GM12801 (cell line): ENCODE results near the gene HOXB5.

ENCODE experiments used
- CTCF ChIP-seq: IDR thresholded peaks from one replicate; pipeline ENCODE4 v1.5.1; 2011; ENCODE audit warnings: control low read depth; ENCODE audit not compliant: insufficient read length; ENCODE audit errors: extremely low read depth

The HOXB5 gene

DNA sequence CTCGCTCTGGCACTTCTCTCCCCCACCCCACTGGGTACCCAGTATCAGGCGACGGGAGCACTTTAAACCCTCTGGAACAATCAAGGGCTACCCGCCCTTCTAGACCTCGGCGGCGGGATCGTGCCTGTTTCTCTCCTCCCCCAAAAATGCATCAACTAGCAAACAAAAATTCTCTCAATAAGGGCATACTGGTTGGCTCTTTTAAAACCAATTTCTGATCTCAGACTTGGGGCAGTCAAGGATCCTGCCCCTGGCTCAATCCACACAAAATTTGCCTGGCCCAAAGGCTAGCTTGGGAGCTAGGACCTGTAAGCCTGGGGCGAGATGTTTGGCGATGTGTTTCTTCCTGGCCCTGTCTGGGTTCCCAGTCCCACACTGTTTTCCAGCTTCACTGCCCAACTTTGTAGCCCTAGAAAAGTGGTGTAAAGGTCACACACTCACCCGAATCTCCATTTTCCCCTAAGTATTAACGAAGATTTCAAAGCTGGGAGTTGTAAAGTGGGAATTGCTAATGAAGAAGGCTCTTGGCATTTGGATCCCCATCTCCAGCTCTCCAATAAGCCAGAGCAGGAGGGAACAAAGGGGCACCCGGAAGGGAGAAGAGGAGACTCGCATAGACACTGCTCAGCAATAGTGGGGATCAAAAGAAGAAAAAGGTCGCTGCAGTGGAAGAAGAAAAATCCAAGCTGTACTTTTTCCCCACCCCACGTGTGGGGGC, 34.3 kb downstream of the HOXB5 start:
- no peak for TF ChIP-seq CTCF

GRCh38 chr17:48558831-48559121, 34.8 kb downstream of the HOXB5 start:
- no peak for TF ChIP-seq CTCF

DNA sequence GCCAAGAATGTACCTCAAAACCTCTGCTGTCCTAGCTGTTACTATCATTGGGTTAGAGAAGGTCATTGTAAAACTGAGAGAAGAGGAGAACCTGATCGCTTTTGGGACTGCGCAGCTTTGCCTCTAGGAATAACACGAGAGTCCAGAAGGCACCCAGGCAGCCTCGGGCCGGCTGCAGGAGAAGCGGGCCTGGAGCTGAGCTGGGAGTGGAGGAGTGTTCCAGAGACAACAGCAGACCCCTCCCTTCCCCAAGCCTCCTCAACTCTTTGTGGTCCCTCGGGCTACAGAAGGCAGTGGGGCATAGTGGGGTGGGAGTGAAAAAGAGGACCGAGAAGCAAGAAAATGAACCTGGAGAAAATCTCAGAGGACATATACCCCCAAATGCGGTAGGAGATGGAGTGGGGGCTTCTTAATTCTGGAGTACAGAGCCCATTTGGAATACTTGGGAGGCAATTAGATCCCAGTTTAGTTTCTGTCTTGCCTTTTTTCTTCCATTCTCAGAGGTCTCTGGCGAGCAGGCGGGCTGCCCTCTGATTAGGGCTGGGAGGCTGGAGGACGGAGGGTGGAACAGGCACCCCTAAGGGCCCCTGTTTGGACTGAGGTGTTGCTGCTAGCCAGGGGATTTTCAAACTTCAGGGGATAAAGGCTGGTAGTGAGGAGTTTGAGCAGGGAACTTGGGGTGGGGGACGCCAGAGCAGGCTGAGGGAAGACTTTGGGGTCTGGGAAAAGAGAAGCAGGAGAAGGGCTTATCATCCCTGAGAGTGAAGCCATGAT, 35.3 kb downstream of the HOXB5 start:
- no peak for TF ChIP-seq CTCF

GRCh38 chr17:48556576-48557401, 36.8 kb downstream of the HOXB5 start:
- TF ChIP-seq CTCF, result no peak

DNA sequence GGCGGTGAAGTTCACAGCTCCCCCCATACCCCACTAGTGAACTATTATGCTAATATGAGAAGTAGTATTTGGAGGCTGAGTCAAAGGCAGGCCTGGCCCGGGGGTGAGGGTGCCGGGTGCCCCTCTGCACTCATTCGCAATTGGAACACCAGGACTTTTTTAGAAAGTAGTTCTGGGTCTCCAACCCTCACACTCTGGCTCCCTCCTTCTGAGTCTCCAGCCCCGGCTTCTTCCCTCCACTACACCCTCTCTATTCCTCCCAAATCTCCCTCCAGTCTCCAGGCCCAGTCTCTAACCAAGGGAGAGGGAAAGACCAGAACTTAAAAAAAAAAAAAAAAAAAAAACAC, 37.4 kb downstream of the HOXB5 start:
- no peak for TF ChIP-seq CTCF

DNA sequence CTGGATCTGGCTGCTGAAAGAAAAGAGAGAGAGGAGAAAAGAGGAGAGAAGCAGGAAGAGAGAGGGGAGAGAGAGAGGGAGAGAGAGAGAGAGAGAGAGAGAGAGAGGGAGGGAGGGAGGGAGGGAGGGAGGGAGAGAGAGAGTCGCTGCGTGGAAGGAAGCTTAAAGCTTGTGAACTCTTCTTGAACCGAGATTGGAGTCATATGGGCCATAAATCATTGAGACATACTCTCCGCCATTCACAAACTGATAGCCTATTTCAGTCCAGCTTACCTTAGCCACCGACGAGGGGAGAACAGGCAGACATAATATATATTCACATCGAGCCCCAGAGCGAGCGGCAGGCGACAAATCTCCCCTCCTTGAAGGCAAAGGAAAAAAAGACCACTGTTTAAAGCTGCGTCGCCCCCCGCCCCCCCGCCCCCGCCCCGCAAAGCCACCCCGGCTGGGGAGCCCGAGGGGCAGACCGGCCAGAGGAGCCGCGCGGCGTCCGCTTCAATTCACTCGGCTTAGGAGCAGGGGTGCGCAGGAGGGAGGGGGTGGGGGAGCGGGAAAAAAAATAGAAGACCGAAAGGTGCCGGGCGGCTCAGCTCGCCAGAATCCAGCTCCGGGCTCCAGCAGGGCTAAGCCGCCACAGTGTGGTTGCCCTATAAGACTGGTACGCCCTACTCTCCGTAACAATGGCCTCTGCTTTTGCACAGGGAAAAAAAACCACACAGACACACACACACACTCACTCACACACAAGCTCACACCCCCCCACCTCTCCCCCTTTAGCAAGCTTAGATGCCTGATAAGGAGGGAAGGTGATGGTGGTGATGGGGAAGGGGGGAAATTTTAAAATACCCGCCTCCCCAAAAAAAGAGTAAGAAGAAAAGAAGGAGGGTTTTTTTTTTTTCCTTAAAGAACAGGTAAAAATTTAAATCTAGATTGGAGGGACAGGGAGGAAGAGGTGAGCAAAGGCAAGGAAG, 38.0 kb downstream of the HOXB5 start:
- TF ChIP-seq CTCF, result no peak
